HG02642 (cell line): ENCODE data around the gene ASB13.

Experiments
- ATAC-seq: cut with Tn5 transposase; IDR thresholded peaks from one replicate; pipeline ENCODE4 v1.9.1; 2021; ENCODE audit warnings: mild to moderate bottlenecking; ENCODE audit not compliant: unreplicated experiment, poor library complexity

The ASB13 gene, protein sequence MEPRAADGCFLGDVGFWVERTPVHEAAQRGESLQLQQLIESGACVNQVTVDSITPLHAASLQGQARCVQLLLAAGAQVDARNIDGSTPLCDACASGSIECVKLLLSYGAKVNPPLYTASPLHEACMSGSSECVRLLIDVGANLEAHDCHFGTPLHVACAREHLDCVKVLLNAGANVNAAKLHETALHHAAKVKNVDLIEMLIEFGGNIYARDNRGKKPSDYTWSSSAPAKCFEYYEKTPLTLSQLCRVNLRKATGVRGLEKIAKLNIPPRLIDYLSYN

DNA sequence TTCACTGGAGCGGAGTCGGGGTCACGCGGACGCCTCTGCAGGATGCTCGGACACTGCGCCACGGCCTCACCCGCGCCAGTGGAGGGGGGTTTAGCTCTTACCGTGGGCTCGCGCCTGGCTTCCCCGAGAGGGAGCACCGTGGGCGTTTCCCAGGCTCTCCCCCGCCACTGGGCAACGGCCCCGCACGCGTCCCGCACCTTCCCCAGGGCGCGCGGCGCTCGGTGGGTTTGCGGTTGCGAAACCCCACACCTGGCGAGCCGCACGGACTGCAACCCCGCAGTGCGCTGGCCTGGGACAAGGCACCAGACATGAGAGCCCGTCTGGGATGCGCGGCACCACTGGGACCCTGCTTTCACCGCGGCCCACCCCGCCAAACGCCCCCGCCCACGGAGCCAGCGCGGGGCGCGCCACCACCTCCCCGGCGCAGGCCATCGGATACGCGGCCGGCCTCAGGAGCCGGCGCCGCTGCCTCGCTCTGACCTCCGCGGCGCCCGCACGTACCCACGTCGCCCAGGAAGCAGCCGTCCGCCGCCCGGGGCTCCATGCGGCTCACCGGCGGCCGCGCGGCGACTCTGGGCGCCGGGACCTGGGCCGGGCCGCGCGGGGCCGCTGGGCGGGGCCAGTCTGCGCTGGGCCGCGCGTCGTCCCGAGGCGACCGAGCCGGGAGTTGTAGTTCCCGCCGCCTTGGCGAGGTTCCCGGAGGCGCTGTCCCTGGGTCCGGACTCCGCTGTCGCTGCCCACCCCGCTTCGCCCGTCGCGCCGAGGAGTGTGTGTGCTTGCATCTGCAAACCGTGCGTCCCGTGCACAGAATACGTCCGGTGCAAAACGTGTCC lies at the start of gene ASB13:
Gene ASB13 (minus strand): TSS at position 588 of the 833 bp plus-strand sequence. CDS start 44 bp downstream, at position 544.
- peak; percentile 71 for ATAC-seq

DNA sequence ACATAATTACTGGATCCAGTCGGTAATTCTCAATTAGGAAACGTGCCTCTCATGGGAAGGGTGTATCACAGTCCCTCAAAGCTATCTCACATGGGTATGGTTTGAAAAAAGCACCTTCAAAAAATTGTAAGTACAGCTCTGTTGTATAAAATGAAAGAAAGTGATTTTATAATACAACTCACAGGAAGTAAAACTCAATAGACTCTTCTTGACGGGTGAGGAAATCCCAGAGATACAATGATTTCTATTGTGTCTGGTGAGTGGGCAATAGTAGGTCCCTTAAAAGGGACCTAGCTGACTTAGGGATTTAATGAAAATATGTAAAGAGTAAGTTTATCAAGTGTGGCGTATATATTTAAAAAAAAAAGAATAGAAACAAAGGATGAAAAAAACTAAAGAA lies 45.2 kb upstream of the ASB13 start:
- no peak for ATAC-seq

DNA sequence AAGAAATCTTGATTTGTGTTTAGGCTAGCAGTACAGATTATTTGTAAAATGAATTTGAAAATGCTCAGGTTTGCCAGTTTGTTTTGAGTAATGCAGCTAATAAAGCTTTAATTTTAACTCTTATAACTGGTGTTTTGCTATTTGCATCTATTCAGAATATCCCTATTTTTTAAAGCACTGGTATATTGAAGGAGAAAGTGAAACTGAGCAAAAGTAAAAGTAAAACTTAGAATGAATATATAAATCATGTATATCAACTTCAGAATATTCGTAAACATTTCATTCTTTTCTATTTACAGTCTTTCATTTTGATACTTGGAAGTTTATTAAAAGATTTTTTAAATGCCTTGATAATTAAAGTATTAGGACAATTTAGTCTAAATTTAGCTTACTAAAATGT lies 44.5 kb upstream of the ASB13 start:
- ATAC-seq: no peak

DNA sequence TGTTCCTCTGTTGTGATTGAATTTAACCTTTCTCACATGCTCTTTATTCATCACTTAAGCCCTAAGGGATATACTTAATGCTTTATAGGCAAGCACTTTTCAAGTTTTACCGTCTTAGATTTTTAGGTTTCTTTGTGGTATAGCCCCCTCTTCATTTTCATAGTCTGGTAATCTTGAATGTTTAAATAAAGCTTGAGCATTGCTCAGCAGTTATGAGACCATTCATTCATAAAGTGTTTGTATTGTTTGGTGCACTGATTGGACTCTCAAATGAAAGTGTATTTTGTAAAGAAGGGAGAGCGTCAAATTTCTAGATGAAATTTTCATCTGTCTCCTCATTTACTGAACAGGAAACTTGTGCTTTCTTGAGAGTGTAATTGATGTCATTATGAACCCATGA lies 43.5 kb upstream of the ASB13 start:
- ATAC-seq: no peak

DNA sequence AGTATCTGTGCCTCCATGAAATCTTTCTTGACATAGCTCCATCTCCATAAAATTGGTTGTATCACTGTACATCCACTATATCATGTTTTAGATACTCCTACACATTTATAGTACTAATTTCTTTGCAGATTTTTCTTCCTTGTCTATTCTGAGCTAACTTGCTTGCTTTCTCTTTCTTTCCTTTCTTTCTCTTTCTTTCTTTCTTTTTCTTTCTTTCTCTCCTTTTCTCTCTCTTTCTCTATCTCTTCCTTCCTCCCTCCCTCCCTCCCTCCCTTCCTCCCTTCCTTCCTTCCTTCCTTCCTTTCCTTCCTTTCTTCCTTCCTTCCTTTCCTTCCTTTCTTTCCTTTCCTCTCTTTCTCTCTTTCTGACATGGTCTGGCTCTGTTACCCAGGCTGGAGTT lies 42.0 kb upstream of the ASB13 start:
- no peak for ATAC-seq

DNA sequence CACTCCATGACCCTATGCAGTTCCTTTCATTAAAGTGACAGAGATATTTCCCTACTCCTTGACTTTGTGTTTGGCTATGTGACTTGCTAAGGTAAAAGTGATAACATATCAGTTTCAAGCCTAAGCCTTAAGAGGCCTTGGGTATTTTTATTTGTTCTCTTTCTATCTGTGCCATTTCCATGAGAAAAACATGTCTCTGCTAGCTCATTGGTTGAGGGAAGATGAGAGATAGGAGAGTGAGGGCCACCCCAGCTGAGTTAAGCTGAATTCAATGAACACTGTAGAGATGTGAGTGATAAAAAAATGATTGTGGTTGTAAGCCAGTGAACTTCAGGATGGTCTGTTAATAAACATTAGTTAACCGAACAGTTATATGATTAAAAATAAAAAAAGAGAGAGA lies 31.7 kb upstream of the ASB13 start:
- ATAC-seq: no peak

DNA sequence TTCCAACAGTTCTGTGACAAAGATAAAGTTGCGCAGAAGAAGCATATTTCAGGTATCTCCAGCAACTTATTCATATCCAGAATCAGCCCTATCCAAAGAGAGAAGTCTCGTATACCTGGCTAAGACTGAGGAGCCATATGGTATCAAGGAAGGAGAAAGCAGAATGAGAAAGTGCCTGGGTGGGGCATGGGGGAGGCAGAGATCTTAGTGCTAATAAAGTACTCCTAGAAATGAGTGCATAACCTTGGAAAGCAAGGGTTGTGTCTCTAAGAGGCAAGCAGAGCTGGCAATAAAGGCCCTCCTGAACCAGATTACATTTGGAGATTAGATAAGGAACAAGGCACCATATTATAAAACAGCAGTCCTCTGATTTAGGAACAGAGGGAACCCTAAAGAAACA lies 30.9 kb upstream of the ASB13 start:
- ATAC-seq: no peak

DNA sequence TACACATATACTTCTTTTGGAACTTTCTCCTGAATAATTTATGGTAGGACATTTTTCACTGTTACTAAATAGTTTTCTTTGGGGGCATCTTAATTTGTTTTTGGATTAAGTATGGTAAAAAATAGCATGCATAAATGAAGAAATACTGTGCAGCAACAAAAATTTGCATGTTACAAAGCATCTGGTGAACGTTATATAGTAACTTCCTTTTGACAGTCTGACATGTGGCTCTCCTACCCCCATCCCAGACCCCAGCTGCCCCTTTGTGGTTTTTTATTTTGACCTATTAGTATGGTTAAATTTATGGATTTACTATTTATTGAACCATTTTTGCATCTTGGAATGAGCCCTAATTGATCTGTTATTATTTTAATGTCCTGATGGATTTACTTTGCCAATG lies 28.2 kb upstream of the ASB13 start:
- ATAC-seq: no peak

DNA sequence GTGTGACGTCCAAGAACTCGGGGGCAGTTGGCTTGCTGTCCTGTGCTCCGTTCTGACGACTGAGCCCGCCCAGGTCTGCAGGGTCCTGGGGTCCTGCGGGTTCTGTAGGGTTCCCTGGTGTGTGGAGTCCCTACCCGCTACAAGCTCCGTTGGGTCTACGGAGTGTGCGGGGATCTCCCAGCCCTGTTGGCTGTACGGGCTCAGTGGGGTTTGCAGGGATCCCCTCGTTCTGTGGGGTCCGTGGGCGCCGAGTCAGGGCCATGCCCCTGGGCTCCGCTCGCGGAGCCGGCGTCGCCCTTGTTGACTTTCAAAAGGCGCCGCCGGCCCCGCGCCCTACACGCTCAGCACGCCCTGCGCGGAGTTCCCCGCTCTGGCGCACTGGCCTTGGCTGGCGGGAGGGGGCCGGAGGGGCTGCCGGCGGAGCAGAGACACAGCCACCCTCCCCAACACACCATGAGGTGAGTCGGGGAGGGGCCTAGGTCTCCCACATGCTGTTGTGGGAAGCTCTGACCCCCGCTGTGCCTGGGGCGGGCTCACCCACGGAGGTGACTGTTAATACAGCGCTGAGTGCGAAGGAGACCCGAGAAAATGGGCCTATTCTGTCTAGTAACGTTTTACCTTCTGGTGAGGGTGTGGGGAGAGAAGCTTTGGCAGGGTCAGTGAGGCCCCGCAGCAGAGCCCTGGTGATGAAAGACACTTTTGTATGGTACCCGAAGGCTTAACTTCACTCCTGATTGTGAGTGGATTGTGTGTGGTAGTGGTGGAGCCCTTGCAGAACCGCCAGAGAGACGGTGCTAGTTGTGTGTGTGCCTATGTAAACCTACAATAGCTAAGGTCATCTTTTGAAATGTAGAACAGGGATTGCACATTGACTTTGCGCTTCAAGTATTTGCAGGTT lies 26.3 kb upstream of the ASB13 start:
- peak; percentile 86 for ATAC-seq

DNA sequence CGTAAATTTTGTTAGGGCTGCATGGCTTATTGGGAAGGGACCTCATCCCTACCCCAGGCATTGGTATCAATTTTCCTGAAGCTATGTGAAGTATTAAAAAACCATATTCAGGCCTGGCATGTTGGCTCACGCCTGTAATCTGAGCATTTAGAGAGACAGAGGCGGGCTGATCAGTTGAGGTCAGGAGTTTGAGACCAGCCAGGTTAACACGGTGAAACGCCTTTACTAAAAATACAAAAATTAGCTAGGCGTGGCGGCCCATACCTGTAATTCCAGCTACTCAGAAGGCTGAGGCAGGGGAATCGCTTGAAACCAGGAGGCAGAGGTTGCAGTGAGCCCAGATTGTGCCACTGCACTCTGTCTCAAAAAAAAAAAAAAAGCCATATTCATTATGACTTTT lies 25.4 kb upstream of the ASB13 start:
- no peak for ATAC-seq

DNA sequence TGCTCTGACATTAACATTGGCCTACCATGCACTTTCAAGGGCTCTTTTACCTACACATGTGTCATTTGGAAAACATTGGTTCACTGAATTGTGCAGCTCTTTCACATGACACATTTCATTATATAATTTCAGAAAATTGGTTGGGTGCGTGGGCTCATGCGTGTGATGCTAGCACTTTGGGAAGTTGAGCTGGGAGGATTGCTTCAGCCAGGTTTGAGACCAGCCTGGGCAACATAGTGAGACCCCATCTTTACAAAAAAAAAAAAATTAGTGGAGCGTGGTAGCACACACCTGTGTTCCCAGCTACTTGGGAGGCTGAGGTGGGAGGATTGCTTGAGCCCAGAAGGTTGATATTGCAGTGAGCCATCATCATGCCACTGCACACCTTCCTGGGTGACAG lies 22.2 kb upstream of the ASB13 start:
- ATAC-seq: no peak

DNA sequence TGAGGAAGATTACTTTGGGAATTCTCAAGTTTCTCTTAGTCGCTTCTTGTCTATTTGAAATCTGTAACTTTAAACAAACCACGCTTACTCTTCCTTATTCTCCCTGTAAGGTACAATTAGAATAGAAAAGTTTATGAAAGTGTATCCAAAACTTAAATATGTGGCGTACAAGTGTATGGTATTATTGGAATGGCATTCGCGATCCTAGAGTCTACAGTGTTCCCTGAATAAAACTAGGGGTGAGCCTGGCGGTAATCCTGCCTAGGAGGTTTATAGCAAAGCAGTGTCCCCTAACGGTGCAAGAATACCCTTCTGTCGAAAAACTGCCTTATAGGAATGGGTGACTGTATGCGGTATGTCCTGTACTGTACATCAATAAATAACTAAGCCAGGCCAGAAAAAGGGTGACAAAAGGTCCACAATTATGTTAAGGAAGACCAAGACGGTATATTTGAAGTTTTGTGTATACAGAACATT lies 19.4 kb upstream of the ASB13 start:
- ATAC-seq: no peak

DNA sequence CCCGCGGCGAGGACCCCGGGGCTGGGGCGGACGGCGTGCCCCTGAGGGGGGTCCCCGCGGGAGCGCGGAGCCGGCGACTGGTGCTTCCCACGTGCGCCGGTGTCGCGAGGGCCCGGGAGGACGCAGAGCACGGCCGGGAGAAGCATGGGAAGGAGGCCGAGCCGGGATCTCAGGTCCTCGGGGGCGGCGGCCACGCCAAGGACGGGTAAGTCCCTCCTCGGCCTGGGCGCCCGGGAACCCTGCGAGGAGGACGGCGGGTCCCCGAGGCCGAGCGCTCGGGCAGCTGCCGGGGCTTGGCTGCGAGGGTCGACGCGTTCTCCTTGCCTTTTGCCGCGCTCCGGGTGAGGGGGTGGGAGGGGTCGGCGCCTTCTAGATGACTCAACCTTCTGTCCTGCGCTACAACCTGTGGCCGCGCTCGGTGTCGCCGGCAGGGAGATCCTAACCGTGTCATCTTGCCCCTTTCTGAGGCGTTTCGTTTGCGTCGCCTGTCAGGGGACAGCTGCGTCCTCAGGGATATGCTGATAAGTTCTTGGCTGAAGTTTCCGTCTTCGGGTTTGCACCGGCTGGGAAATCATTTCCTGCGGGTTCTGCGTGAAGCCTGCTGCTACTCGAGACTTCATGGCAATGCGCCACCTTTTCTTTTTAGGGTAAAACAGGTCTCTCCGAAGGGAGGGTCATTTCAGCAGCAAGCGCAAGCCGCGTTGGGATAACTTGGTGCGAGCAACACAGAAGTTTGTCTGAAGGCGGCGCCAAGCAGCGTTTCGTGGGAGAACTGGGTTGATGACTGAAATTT lies 18.8 kb upstream of the ASB13 start:
- ATAC-seq: peak; percentile 49

DNA sequence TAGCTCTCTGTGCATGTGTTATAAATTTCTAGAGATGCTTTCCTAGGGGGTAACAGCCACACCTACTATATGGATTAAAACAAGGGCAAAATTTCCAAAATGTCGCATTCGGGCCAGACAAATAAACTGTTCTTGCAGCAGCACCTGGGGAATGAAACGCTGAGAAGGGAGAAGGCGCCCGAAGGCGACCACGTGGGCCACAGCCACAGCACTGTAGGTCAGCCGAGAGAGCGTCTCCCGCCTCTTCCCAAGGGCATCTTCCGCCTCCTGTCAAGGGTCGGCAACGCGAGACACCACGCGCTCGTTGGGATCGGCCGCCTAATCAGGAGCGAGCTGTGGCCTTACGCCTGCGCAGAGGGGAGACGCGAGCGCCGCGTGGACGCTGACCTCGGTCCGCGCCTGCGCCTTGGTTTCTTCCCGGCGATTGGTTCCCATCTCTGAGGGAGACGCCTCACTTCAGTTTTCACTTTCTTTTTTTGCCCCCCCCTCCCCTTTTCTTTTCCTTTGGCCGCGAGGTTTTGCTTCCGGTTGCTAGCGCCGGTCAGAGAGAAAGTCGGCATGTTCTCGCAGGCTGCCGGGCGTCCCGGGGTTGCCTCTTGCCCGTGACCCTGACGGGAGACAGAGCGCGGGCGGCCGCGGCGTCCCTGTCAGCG lies 18.0 kb upstream of the ASB13 start, which contains the start of gene TASOR2:
Gene TASOR2 (plus strand): TSS at position 521 of the 653 bp plus-strand sequence. CDS start 35,805 bp downstream, outside the sequence.
- peak; percentile 81 for ATAC-seq

DNA sequence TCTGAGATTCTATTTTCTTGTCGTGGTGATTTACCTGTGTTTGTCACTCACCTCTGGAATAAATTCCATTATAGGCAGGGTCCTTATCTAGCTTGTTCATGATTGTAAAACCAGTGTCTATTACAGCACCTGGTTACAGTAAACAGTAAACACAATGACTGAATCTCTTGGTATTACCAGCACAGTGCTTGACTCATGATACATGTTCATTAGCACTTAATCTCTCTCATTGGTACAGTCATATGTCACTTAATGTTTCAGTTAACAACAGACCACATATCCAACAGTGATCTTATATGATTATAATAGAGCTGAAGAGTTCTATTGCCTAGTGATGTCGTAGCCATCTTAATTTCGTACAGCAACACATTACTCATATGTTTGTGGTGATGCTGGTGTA lies 16.7 kb upstream of the ASB13 start:
- no peak for ATAC-seq

DNA sequence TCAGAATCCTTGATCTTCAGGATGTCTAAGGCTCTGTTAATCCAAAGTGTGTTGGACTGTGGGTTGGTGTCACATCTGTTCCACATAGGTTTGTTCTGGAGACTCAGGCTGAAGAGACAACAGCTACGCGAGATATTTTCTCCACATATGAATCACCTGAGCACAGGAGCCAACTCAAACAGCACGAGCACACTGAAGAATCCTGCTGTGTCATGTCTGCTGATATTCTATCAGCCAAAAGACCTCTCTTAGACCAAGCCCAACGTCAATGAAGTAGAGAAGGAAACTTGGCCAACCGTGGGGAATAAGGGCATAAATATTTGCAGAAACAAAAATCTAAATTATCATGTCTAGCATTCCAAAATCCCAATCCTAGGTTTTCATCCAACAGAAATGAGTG lies 15.5 kb upstream of the ASB13 start:
- no peak for ATAC-seq

DNA sequence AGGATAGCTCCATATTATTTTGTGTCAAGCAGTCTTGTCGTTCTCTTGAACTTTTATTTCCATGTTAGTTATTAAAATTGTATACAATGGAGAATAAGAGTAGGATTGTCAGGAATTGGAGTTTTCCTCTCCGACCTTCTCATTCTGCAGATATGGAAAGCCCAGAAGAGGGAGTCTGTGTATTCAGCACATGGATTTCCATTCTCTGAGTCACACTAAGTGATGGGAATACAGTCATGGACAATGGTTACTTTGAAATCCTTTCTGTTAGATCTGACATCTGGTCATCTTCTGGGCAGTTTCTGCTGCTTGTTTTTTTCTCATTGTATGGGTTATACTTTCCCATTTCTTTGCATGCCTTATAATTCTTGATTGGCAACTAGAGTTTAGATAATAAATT lies 13.2 kb upstream of the ASB13 start:
- ATAC-seq: no peak

DNA sequence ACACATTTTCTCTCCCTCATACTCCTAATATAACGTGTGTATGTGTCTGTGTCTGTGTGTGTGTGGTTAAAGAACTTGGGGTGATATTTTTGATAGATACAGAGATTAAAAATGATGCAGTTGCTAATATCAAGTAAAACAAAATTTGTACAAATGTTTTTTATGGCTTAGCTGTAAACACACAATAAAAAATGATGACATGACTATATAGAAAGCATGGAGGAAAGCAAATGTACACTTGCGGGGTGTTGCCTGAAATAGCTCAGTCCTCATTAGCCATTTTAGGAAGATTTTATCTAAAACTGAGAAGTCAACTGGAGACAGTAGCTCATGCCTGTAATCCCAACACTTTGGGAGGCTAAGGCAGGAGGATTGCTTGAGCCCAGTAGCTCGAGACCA lies 12.6 kb upstream of the ASB13 start:
- no peak for ATAC-seq

DNA sequence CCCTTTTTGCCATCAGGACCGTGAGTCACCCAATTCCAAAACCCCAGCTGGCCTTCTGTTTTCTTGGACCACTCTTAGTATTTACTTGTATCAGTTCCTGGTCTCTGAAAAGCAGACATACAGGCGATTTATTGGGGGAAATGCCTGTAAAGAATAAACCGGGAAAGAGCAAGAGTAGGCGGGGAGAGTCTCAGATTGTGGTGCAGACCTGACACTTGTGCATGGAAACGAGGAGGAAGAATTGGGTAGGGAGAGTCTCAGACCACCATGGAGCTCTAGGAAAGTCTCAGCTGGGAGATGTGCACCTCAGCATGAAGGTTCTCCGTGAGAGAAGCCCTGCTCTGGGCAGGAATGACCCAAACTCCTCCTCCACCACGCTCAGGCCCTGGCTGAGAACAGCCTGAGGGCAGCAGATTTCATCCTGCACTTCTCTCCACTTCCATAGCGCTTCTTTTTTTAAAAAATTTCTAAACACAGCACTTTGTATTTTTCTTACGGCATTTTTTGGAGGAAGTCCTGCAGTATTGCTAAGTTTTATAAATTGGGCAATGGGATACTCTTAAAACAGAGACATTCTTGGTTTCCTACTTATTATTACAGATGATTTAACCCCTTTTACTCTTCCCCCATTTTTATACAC lies 12.1 kb upstream of the ASB13 start:
- no peak for ATAC-seq
